HCT116 (cell line): ENCODE results near the gene ANGPTL3. TPM values are rescaled to one million over a fixed set of nuclear protein-coding genes. Genes with fewer than 3 reads are reported as not detected.

Experiments
- ATAC-seq: fragments of 200-7000 bp; cut with Tn5 transposase; 2 replicates; pipeline ENCODE4 v1.9.1; 2020; ENCODE audit warnings: mild to moderate bottlenecking, moderate library complexity
- BruUV-seq: library from RNA; stranded (reverse); fragments of 400-500 nt; replicated peaks from 2 replicates; lab custom pipeline; 2021; lab: Mats Ljungman, UMichigan
- CTCF ChIA-PET: fragments of 300-600 bp; sonication (Branson Sonifier 250); formaldehyde crosslinking; loops from one replicate; lab custom pipeline; 2021; ENCODE audit warnings: antibody characterized with exemption; lab: Charles Lee
- POLR2A ChIA-PET: fragments of 300-600, 350-600 bp; sonication (Branson Sonifier 250); formaldehyde crosslinking; loops from one replicate; lab custom pipeline; 2021; ENCODE audit warnings: antibody characterized with exemption; lab: Charles Lee
- RAD21 ChIA-PET, 2 experiments: fragments of 300-600 bp; sonication (Branson Sonifier 250); formaldehyde crosslinking; loops; one replicate each; lab custom pipeline; 2023; ENCODE audit warnings: low total read pairs in 2 of 2; ENCODE audit not compliant: uncharacterized antibody in 2 of 2, unreplicated experiment in 2 of 2, low non-redundant PET in 1 of 2; lab: Charles Lee
- DNase-seq: peaks from one replicate; pipeline ENCODE4 v3.0.0-alpha.2; 2010; ENCODE audit warnings: low read depth, low spot score
- H2AFZ ChIP-seq: fragments of 200-600 bp; shearing (Covaris generic), sonication (generic); 2 replicates; pipeline ENCODE4 v1.6.1; 2017; ENCODE audit warnings: low read depth, mixed run types, mixed read lengths, antibody characterized with exemption, low read length; ENCODE audit not compliant: poor library complexity, severe bottlenecking
- H3K27ac ChIP-seq: 2 replicates; pipeline ENCODE4 v1.5.1; 2012; ENCODE audit warnings: low read depth, low read length
- H3K27me3 ChIP-seq: fragments of 200-600 bp; sonication (generic); 2 replicates; pipeline ENCODE4 v1.6.1; 2016; ENCODE audit warnings: mixed run types, low read length, mixed read lengths; ENCODE audit not compliant: insufficient read depth
- H3K36me3 ChIP-seq, 2 experiments: fragments of 200-500 bp in 1 of 2; fragments of 200-600 bp in 1 of 2; sonication (Bioruptor generic) in 1 of 2; sonication (generic) in 1 of 2; 2 replicates each; pipeline versions ENCODE4 v1.5.1 to v1.6.1; 2014 to 2016; ENCODE audit warnings: low read length in 2 of 2, inconsistent platforms in 1 of 2, mixed read lengths in 1 of 2, mixed run types in 1 of 2; ENCODE audit not compliant: insufficient read depth in 2 of 2, control insufficient read depth in 1 of 2
- H3K4me1 ChIP-seq, 2 experiments: fragments of 200-600 bp in 1 of 2; sonication (generic) in 1 of 2; 2 replicates each; pipeline versions ENCODE4 v1.5.1 to v1.6.1; 2012 to 2017; ENCODE audit warnings: low read length in 2 of 2, inconsistent platforms in 1 of 2, mild to moderate bottlenecking in 1 of 2, mixed read lengths in 1 of 2, mixed run types in 1 of 2, moderate library complexity in 1 of 2; ENCODE audit not compliant: insufficient read depth in 2 of 2, control insufficient read depth in 1 of 2
- H3K4me2 ChIP-seq: fragments of 200-600 bp; sonication (generic); 2 replicates; pipeline ENCODE4 v1.6.1; 2017; ENCODE audit warnings: mixed run types, low read length, mixed read lengths
- H3K4me3 ChIP-seq, 2 experiments: fragments of 200-600 bp in 1 of 2; sonication (generic) in 1 of 2; replicated peaks in 1 of 2; 2 replicates each; pipeline ENCODE4 v1.5.1; 2011 to 2016; ENCODE audit warnings: low read length in 2 of 2, control low read depth in 1 of 2, low read depth in 1 of 2, mild to moderate bottlenecking in 1 of 2, mixed read lengths in 1 of 2, mixed run types in 1 of 2
- H3K79me2 ChIP-seq: fragments of 200-600 bp; sonication (generic); 2 replicates; pipeline ENCODE4 v1.6.1; 2017; ENCODE audit warnings: mild to moderate bottlenecking, mixed run types, low read length, moderate library complexity, mixed read lengths; ENCODE audit not compliant: insufficient read depth
- H3K9ac ChIP-seq: fragments of 200-600 bp; sonication (generic); 2 replicates; pipeline ENCODE4 v1.6.1; 2016; ENCODE audit warnings: low read length, mixed read lengths
- H3K9me2 ChIP-seq: fragments of 200-600 bp; sonication (generic), shearing (Covaris generic); 2 replicates; pipeline ENCODE4 v1.6.1; 2017; ENCODE audit warnings: mixed run types, mild to moderate bottlenecking, moderate library complexity; ENCODE audit not compliant: insufficient read depth
- H3K9me3 ChIP-seq, 2 experiments: fragments of 200-500 bp in 1 of 2; fragments of 200-600 bp in 1 of 2; sonication (Bioruptor generic) in 1 of 2; sonication (generic) in 1 of 2; 2 replicates each; pipeline ENCODE4 v1.6.1; 2014 to 2017; ENCODE audit warnings: low read length in 2 of 2, mixed read lengths in 2 of 2, inconsistent platforms in 1 of 2, low read depth in 1 of 2, mild to moderate bottlenecking in 1 of 2, mixed run types in 1 of 2, moderate library complexity in 1 of 2; ENCODE audit not compliant: control insufficient read depth in 1 of 2, insufficient read depth in 1 of 2
- H4K20me1 ChIP-seq: fragments of 200-600 bp; sonication (generic), shearing (Covaris generic); 2 replicates; pipeline ENCODE4 v1.6.1; 2017; ENCODE audit warnings: mixed run types, mild to moderate bottlenecking, moderate library complexity; ENCODE audit not compliant: insufficient read depth
- ATF3 ChIP-seq: IDR thresholded peaks from 2 replicates; pipeline ENCODE4 v1.6.1; 2012
- CBX3 ChIP-seq: IDR thresholded peaks from 2 replicates; pipeline ENCODE4 v1.6.1; 2012; ENCODE audit warnings: low read depth
- CEBPB ChIP-seq: IDR thresholded peaks from 2 replicates; pipeline ENCODE4 v1.6.1; 2012; ENCODE audit warnings: low read depth
- CTCF ChIP-seq, 3 experiments: fragments of 200-600 bp in 1 of 3; sonication (generic) in 1 of 3; IDR thresholded peaks in 2 of 3; conservative IDR thresholded peaks in 1 of 3; 2 replicates each; pipeline ENCODE4 v1.5.1; 2012 to 2017; ENCODE audit warnings: low read depth in 2 of 3, low read length in 2 of 3, antibody characterized with exemption in 1 of 3, borderline replicate concordance in 1 of 3, control low read depth in 1 of 3, mild to moderate bottlenecking in 1 of 3, mixed read lengths in 1 of 3, mixed run types in 1 of 3, moderate library complexity in 1 of 3; ENCODE audit not compliant: insufficient read depth in 1 of 3
- EGR1 ChIP-seq: IDR thresholded peaks from 2 replicates; pipeline ENCODE4 v1.6.1; 2012; ENCODE audit warnings: low read depth
- EZH2 ChIP-seq: fragments of 200-600 bp; sonication (generic); IDR thresholded peaks from 2 replicates; pipeline ENCODE4 v1.6.1; 2017; ENCODE audit warnings: antibody characterized with exemption, mixed run types
- FOSL1 ChIP-seq: IDR thresholded peaks from 2 replicates; pipeline ENCODE4 v1.6.1; 2012; ENCODE audit warnings: low read depth
- POLR2A ChIP-seq: IDR thresholded peaks from 2 replicates; pipeline ENCODE4 v1.7.0; 2011; ENCODE audit warnings: borderline replicate concordance; ENCODE audit not compliant: insufficient read depth, insufficient read length; ENCODE audit errors: extremely low read depth
- POLR2AphosphoS5 ChIP-seq: IDR thresholded peaks from 2 replicates; pipeline ENCODE4 v1.6.1; 2011; ENCODE audit warnings: mild to moderate bottlenecking, low read depth, low read length, moderate library complexity
- RAD21 ChIP-seq: IDR thresholded peaks from 2 replicates; pipeline ENCODE4 v1.6.1; 2012; ENCODE audit warnings: low read depth, mild to moderate bottlenecking
- SP1 ChIP-seq: IDR thresholded peaks from 2 replicates; pipeline ENCODE4 v1.6.1; 2012; ENCODE audit warnings: low read depth
- SRF ChIP-seq: IDR thresholded peaks from 2 replicates; pipeline ENCODE4 v1.6.1; 2012; ENCODE audit warnings: low read depth
- YY1 ChIP-seq: IDR thresholded peaks from 2 replicates; pipeline ENCODE4 v1.6.1; 2011; ENCODE audit warnings: low read length, low read depth, moderate library complexity, mild to moderate bottlenecking; ENCODE audit not compliant: insufficient replicate concordance; ENCODE audit errors: extremely low read depth
- ZFX ChIP-seq: fragments of 450-650 bp; IDR thresholded peaks from 2 replicates; pipeline ENCODE4 v1.6.1; 2017
- ZNF274 ChIP-seq: fragments of 200-500 bp; sonication (Bioruptor generic); IDR thresholded peaks from 2 replicates; pipeline ENCODE4 v1.6.1; 2014; ENCODE audit warnings: mild to moderate bottlenecking, low read depth, low read length, inconsistent platforms
- intact Hi-C: fragments of 100-400 bp; cut with micrococcal nuclease; formaldehyde crosslinking; loops from 2 replicates; pipeline ENCODE4 v1.10.0; 2022
- total RNA-seq: library from RNA; stranded (reverse); gene quantifications from one replicate; pipeline ENCODE4 v1.2.1, GENCODE V29; 2021; ENCODE audit not compliant: unreplicated experiment

Gene ANGPTL3
- total RNA-seq, 1 experiment from 2014 or later, result 0.07 TPM

GRCh38 chr1:62585469-62586155 lies 11.7 kb upstream of the ANGPTL3 start:
- POLR2A ChIA-PET, result no interaction called here
- Histone ChIP-seq H3K9me3 (no peaks in the 10 kb centered on the region), H3K4me2 (no peak overlapping the region), H3K79me2 (no peaks in the 10 kb centered on the region), H3K4me3 (no peak overlapping the region), H4K20me1 (no peaks in the 10 kb centered on the region), H3K27me3 (no peaks in the 10 kb centered on the region), H2AFZ (no peak overlapping the region), H3K4me1 (no peaks in the 10 kb centered on the region), H3K36me3 (no peaks in the 10 kb centered on the region), H3K9me2 (no peaks in the 10 kb centered on the region), H3K9ac (no peak overlapping the region), H3K27ac (no peak overlapping the region)
- no peak for DNase-seq
- TF ChIP-seq CEBPB (no peak), EGR1 (no peak), POLR2A (no peak), YY1 (no peak), SP1 (no peak), RAD21 (no peak), FOSL1 (no peak), EZH2 (no peak), POLR2AphosphoS5 (no peak), SRF (no peak), CBX3 (no peak), CTCF (IDR thresholded peaks at IDR 0.05 in 2 of 3, conservative IDR thresholded peaks at IDR 0.05 in 1 of 3; ENCODE audit: borderline replicate concordance in 1 of 3, insufficient read depth in 1 of 3, low read depth in 2 of 3, low read length in 2 of 3) (no peak), ZFX (no peak), ATF3 (no peak), ZNF274 (no peak)
- CTCF ChIA-PET, result no interaction called here
- BruUV-seq, result no TSS peak
- no peak for ATAC-seq
- RAD21 ChIA-PET, result no interaction called here
- intact Hi-C loops, result no loop called here
